Breast epithelium (tissue), 4 donors: ENCODE data around the gene RIMS1. TPM values are rescaled to one million over a fixed set of nuclear protein-coding genes. Genes with fewer than 3 reads are reported as not detected.

Experiments used
- DNase-seq, 2 donors: peaks; one replicate each; pipeline ENCODE4 v3.0.0-alpha.2; 2019; ENCODE audit warnings: low spot score in 2 of 2
- H3K27ac ChIP-seq, 2 donors: fragments of 200-600 bp; sonication (generic) in 1 of 2; one replicate each; pipeline ENCODE4 v1.5.1; 2016 to 2019; ENCODE audit warnings: mild to moderate bottlenecking in 1 of 2
- H3K27me3 ChIP-seq, 2 donors: fragments of 200-600 bp; sonication (generic) in 1 of 2; one replicate each; pipeline versions ENCODE4 v1.5.1 to v1.6.0; 2017 to 2019; ENCODE audit warnings: control low read depth in 1 of 2, mild to moderate bottlenecking in 1 of 2
- H3K36me3 ChIP-seq: fragments of 200-600 bp; one replicate; pipeline ENCODE4 v1.5.1; 2019
- H3K4me1 ChIP-seq, 2 donors: fragments of 200-600 bp; sonication (generic); one replicate each; pipeline ENCODE4 v1.5.1; 2016 to 2019; ENCODE audit warnings: control low read depth in 1 of 2
- H3K4me3 ChIP-seq, 3 donors: fragments of 200-600 bp; sonication (generic); 1 replicate in 2 of 3; 2 replicates in 1 of 3; pipeline ENCODE4 v1.5.1; 2016 to 2019; ENCODE audit warnings: mild to moderate bottlenecking in 3 of 3, moderate library complexity in 2 of 3
- H3K9me3 ChIP-seq, 2 donors: fragments of 200-600 bp; sonication (generic) in 1 of 2; one replicate each; pipeline ENCODE4 v1.5.1; 2016 to 2019; ENCODE audit warnings: control low read depth in 1 of 2
- CTCF ChIP-seq, 3 donors: fragments of 450-650 bp; IDR thresholded peaks; one replicate each; pipeline ENCODE4 v1.5.1; 2016 to 2017; ENCODE audit warnings: antibody characterized with exemption in 3 of 3, mild to moderate bottlenecking in 3 of 3, moderate library complexity in 3 of 3
- POLR2A ChIP-seq: fragments of 450-650 bp; IDR thresholded peaks from one replicate; pipeline ENCODE4 v1.6.1; 2016; ENCODE audit warnings: antibody characterized with exemption, mild to moderate bottlenecking, moderate library complexity
- POLR2AphosphoS5 ChIP-seq, 3 donors: sonication (generic); formaldehyde crosslinking; IDR thresholded peaks; one replicate each; pipeline ENCODE4 v1.6.1; 2017; ENCODE audit warnings: antibody characterized with exemption in 3 of 3
- intact Hi-C: fragments of 100-400 bp; cut with DNase I; formaldehyde crosslinking; loops from one replicate; pipeline ENCODE4 v1.15.1; 2023; ENCODE audit warnings: low total_unique reads
- total RNA-seq, 3 donors: library from RNA; depleted of rRNA; stranded (reverse); fragments of >200 nt; gene quantifications; one replicate each; pipeline ENCODE4 v1.1.0, GENCODE V29; 2016

Gene RIMS1
- total RNA-seq, 3 donors from 2014 or later, result 1.3 to 4.0 (median 2.6) TPM

- Histone ChIP-seq H3K27ac (no peak overlapping the region), H3K9me3 (no peaks in the 10 kb centered on the region), H3K4me3 (no peak overlapping the region), H3K27me3 (no peaks in the 10 kb centered on the region), H3K4me1 (no peaks in the 10 kb centered on the region), H3K36me3 (no peaks in the 10 kb centered on the region)
- intact Hi-C loops, result no loop called here
- no peak for TF ChIP-seq CTCF (IDR thresholded peaks at IDR 0.05)
- TF ChIP-seq POLR2AphosphoS5 (IDR thresholded peaks at IDR 0.05), result no peak
- no peak for DNase-seq
Measured at GRCh38 chr6:72389698-72390097, 503.3 kb downstream of the RIMS1 start.

GRCh38 chr6:72390548-72390947, 504.2 kb downstream of the RIMS1 start:
- Histone ChIP-seq H3K27me3 (no peaks in the 10 kb centered on the region), H3K9me3 (no peaks in the 10 kb centered on the region), H3K4me1 (no peaks in the 10 kb centered on the region), H3K36me3 (no peaks in the 10 kb centered on the region), H3K4me3 (no peak overlapping the region), H3K27ac (no peak overlapping the region)
- TF ChIP-seq CTCF (IDR thresholded peaks at IDR 0.05) (no peak), POLR2AphosphoS5 (IDR thresholded peaks at IDR 0.05) (no peak), POLR2A (no peak)
- intact Hi-C loops, result no loop called here
- DNase-seq, result no peak

- H3K36me3 ChIP-seq, result no peaks in the 10 kb centered on the region
Measured at GRCh38 chr6:72401865-72402264, 515.5 kb downstream of the RIMS1 start.

GRCh38 chr6:72403413-72403812, 517.1 kb downstream of the RIMS1 start:
- no peak overlapping the region for H3K4me3 ChIP-seq
- TF ChIP-seq POLR2A, result no peak
- no peak for TF ChIP-seq CTCF (IDR thresholded peaks at IDR 0.05)
- TF ChIP-seq POLR2AphosphoS5 (IDR thresholded peaks at IDR 0.05), result no peak
- H3K36me3 ChIP-seq, result no peaks in the 10 kb centered on the region
- H3K4me1 ChIP-seq, result no peaks in the 10 kb centered on the region
- intact Hi-C loops, result no loop called here
- DNase-seq, result no peak
- H3K27me3 ChIP-seq, result no peaks in the 10 kb centered on the region
- H3K27ac ChIP-seq, result no peak overlapping the region
- no peaks in the 10 kb centered on the region for H3K9me3 ChIP-seq

More at GRCh38 chr6:72401865-72402264, 515.5 kb downstream of the RIMS1 start:
- no peaks in the 10 kb centered on the region for H3K4me1 ChIP-seq
- DNase-seq, result no peak
- no peak overlapping the region for H3K27ac ChIP-seq
- intact Hi-C loops, result no loop called here
- TF ChIP-seq CTCF (IDR thresholded peaks at IDR 0.05) (no peak), POLR2AphosphoS5 (IDR thresholded peaks at IDR 0.05) (no peak), POLR2A (no peak)
- no peaks in the 10 kb centered on the region for H3K27me3 ChIP-seq
- H3K9me3 ChIP-seq, result no peaks in the 10 kb centered on the region
- no peak overlapping the region for H3K4me3 ChIP-seq

GRCh38 chr6:72406517-72406916, 520.2 kb downstream of the RIMS1 start:
- TF ChIP-seq POLR2A (no peak), POLR2AphosphoS5 (IDR thresholded peaks at IDR 0.05) (no peak), CTCF (IDR thresholded peaks at IDR 0.05) (no peak)
- no peak for DNase-seq
- Histone ChIP-seq H3K36me3 (no peaks in the 10 kb centered on the region), H3K9me3 (no peaks in the 10 kb centered on the region), H3K27ac (no peak overlapping the region), H3K4me3 (no peak overlapping the region), H3K4me1 (no peaks in the 10 kb centered on the region), H3K27me3 (no peaks in the 10 kb centered on the region)
- intact Hi-C loops, result no loop called here
